ENCODE results near the gene PWWP2B. TPM values are rescaled to one million over a fixed set of nuclear protein-coding genes. Genes with fewer than 3 reads are reported as not detected.

The PWWP2B gene
- total and polyA plus RNA-seq, 2 of the 8 experiments (the other 6 are each of a cell fraction or from before 2014, with no cell fraction given) = 5.3 to 10.8 TPM

DNA sequence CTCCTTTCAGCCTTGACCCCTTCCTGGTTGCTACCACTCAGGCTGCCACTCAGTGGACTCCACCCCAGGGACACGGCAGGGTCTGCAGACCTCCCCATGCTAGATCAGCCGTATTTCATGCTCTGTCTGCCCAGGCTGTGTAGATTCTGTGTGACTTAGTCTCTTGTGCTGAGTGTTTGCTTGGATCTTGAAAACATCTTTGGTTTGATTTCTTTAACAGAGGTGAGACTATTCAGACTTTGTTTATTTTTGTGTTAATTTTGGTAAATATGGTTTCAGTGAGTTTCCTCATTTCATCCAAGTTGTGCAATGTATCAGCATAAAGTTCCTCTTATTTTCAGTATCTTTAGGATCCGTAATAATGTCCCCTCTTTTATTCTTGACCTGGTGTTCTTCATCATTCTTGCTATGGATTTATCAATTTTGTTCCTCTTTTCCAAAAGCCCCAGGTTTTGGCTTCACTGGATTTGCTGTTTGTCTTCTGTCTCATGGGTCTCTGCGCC is 21.2 kb upstream of the PWWP2B start (continued):
- TF ChIP-seq CHD7 (IDR thresholded peaks at IDR 0.05; ENCODE audit: insufficient replicate concordance, low read length) (no peak), CTBP2 (IDR thresholded peaks at IDR 0.05; ENCODE audit: borderline replicate concordance, insufficient read depth, insufficient read length, low read length) (no peak), JUND (IDR thresholded peaks at IDR 0.05; ENCODE audit: low read length) (no peak), CREB1 (IDR thresholded peaks at IDR 0.05) (no peak), EP300 (IDR thresholded peaks at IDR 0.05; ENCODE audit: borderline replicate concordance in 1 of 2, low read depth in 2 of 2, low read length in 2 of 2) (no peak), CBX8 (IDR thresholded peaks at IDR 0.05; ENCODE audit: borderline replicate concordance, low read depth, low read length) (no peak), POU5F1 (IDR thresholded peaks at IDR 0.05; ENCODE audit: low read depth, low read length) (no peak), RBBP5 (IDR thresholded peaks at IDR 0.05; ENCODE audit: borderline replicate concordance, low read depth, low read length) (no peak)

All from H1 (cell line).